Natural killer cell (primary cell): ENCODE data around the gene TBC1D9B. TPM values are rescaled to one million over a fixed set of nuclear protein-coding genes. Genes with fewer than 3 reads are reported as not detected.
A peak's percentile ranks its signal among the peaks of the same experiment; 100 is the strongest.

Source experiments
- ATAC-seq, 3 donors: fragments of 150-1000 bp in 2 of 3; fragments of 200-7000 bp in 1 of 3; cut with Tn5 transposase; 1 replicate in 1 of 3; 2 replicates in 2 of 3; pipeline ENCODE4 v1.10.0; 2021; ENCODE audit warnings: mild to moderate bottlenecking in 2 of 3, moderate library complexity in 2 of 3
- DNase-seq, 2 donors: peaks; one replicate each; pipeline versions ENCODE4 v3.0.0 to v3.0.0-alpha.2; 2013 to 2021; ENCODE audit warnings: mixed read lengths in 1 of 2
- H3K27ac ChIP-seq: one replicate; pipeline ENCODE4 v1.5.1; 2013; ENCODE audit warnings: mild to moderate bottlenecking, low read length
- H3K27me3 ChIP-seq: one replicate; pipeline ENCODE4 v1.6.1; 2013; ENCODE audit warnings: low read length; ENCODE audit not compliant: control insufficient read depth, insufficient read depth
- H3K36me3 ChIP-seq: one replicate; pipeline ENCODE4 v1.6.1; 2013; ENCODE audit warnings: low read length; ENCODE audit not compliant: control insufficient read depth, insufficient read depth
- H3K4me1 ChIP-seq: one replicate; pipeline ENCODE4 v1.6.1; 2013; ENCODE audit warnings: low read length; ENCODE audit not compliant: control insufficient read depth, insufficient read depth
- H3K4me3 ChIP-seq: one replicate; pipeline ENCODE4 v1.5.1; 2013; ENCODE audit warnings: low read length
- H3K9me3 ChIP-seq: one replicate; pipeline ENCODE4 v1.6.1; 2013; ENCODE audit warnings: low read length; ENCODE audit not compliant: control insufficient read depth, insufficient read depth
- H3K27ac Mint-ChIP-seq, 2 donors: one replicate each; pipeline ENCODE4 v1.8.0; 2022; ENCODE audit warnings: mild to moderate bottlenecking in 2 of 2, mixed read lengths in 2 of 2, moderate library complexity in 1 of 2
- H3K27me3 Mint-ChIP-seq, 2 donors: one replicate each; pipeline ENCODE4 v1.8.0; 2022; ENCODE audit warnings: low read depth in 2 of 2, mixed read lengths in 2 of 2
- H3K36me3 Mint-ChIP-seq: one replicate; pipeline ENCODE4 v1.8.0; 2022; ENCODE audit warnings: mixed read lengths
- H3K4me1 Mint-ChIP-seq, 2 donors: one replicate each; pipeline ENCODE4 v1.8.0; 2022; ENCODE audit warnings: mixed read lengths in 2 of 2
- H3K4me3 Mint-ChIP-seq: one replicate; pipeline ENCODE4 v1.8.0; 2022; ENCODE audit warnings: mild to moderate bottlenecking, moderate library complexity, mixed read lengths
- H3K9me3 Mint-ChIP-seq, 2 donors: one replicate each; pipeline ENCODE4 v1.8.0; 2022; ENCODE audit warnings: mixed read lengths in 2 of 2
- WGBS: methylation state at CpG from one replicate; pipeline ENCODE4 v1.1.7; 2013; ENCODE audit warnings: missing lambda C conversion rate; ENCODE audit not compliant: insufficient coverage; 5-methylcytosine and 5-hydroxymethylcytosine counted together
- intact Hi-C: fragments of 100-400 bp; cut with micrococcal nuclease; formaldehyde crosslinking; loops from one replicate; pipeline ENCODE4 v1.14.2; 2022
- total RNA-seq, 4 donors: library from RNA; stranded (reverse); fragments of 120-200 nt in 1 of 4; gene quantifications; one replicate each; pipeline versions ENCODE4 v1.2.3 to v1.2.4, GENCODE V29; 2013 to 2022
- TF ChIP-seq, protein P1 (sequence below): fragments of 200-600 bp; IDR thresholded peaks from one replicate; pipeline ENCODE4 v1.8.0; 2022; ENCODE audit warnings: antibody characterized with exemption

Gene TBC1D9B
- total RNA-seq, 3 donors from 2014 or later (not counting 1 experiment from before 2014, with no cell fraction given): 102 to 115 (median 113) TPM

- Mint-ChIP-seq H3K9me3 (no peaks in the 10 kb centered on the region), H3K27me3 (peaks cover 0 to 4% of the 10 kb centered on the region in 2 donors), H3K4me1 (peaks cover 0 to 18% of the 10 kb centered on the region in 2 donors), H3K4me3 (no peak overlapping the region), H3K27ac (no peak overlapping the region), H3K36me3 (no peaks in the 10 kb centered on the region)
- DNase-seq (no peak), ATAC-seq (no peak)
- Histone ChIP-seq H3K27me3 (no peaks in the 10 kb centered on the region), H3K27ac (peak overlapping the region; percentile 19), H3K9me3 (no peaks in the 10 kb centered on the region), H3K4me3 (no peak overlapping the region), H3K4me1 (peaks cover 27% of the 10 kb centered on the region), H3K36me3 (no peaks in the 10 kb centered on the region)
- intact Hi-C loops: no loop called here
- TF ChIP-seq, protein P1, sequence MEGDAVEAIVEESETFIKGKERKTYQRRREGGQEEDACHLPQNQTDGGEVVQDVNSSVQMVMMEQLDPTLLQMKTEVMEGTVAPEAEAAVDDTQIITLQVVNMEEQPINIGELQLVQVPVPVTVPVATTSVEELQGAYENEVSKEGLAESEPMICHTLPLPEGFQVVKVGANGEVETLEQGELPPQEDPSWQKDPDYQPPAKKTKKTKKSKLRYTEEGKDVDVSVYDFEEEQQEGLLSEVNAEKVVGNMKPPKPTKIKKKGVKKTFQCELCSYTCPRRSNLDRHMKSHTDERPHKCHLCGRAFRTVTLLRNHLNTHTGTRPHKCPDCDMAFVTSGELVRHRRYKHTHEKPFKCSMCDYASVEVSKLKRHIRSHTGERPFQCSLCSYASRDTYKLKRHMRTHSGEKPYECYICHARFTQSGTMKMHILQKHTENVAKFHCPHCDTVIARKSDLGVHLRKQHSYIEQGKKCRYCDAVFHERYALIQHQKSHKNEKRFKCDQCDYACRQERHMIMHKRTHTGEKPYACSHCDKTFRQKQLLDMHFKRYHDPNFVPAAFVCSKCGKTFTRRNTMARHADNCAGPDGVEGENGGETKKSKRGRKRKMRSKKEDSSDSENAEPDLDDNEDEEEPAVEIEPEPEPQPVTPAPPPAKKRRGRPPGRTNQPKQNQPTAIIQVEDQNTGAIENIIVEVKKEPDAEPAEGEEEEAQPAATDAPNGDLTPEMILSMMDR: no peak
- 90% methylated on average over 9 of the region's 9 CpGs for WGBS
Measured at GRCh38 chr5:179913461-179913860, 5.8 kb upstream of the TBC1D9B start.

DNA sequence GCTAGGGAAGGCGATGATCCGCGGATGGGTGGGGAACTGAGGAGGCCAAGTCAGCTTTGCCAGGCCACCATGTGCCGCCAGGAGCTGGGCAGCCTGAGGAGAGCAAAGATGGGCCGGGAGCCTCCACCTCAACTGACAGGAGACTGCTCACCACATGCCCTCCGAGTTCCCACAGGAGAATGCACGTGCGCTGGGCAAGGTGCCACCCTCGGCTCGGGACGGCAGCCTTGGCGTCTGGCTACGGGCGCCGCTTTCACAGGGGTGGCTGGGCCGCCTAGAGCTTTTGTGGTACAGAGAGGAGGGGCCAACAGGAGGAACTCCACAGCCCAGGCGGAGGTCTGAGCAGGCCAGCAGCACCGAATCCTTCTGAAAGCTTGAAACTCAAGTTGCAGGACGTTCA, 5.3 kb upstream of the TBC1D9B start:
- intact Hi-C loops: no loop called here
- 81% methylated on average over 17 of the region's 19 CpGs for WGBS
- Histone ChIP-seq H3K27ac (no peak overlapping the region), H3K4me1 (peaks cover 32% of the 10 kb centered on the region), H3K36me3 (no peaks in the 10 kb centered on the region), H3K9me3 (no peaks in the 10 kb centered on the region), H3K27me3 (no peaks in the 10 kb centered on the region), H3K4me3 (no peak overlapping the region)
- Mint-ChIP-seq H3K4me1 (peaks cover 0 to 18% of the 10 kb centered on the region in 2 donors), H3K36me3 (no peaks in the 10 kb centered on the region), H3K27ac (no peak overlapping the region), H3K27me3 (no peaks in the 10 kb centered on the region), H3K9me3 (no peaks in the 10 kb centered on the region), H3K4me3 (no peak overlapping the region)
- TF ChIP-seq, protein P1: no peak
- DNase-seq (no peak), ATAC-seq (no peak)

DNA sequence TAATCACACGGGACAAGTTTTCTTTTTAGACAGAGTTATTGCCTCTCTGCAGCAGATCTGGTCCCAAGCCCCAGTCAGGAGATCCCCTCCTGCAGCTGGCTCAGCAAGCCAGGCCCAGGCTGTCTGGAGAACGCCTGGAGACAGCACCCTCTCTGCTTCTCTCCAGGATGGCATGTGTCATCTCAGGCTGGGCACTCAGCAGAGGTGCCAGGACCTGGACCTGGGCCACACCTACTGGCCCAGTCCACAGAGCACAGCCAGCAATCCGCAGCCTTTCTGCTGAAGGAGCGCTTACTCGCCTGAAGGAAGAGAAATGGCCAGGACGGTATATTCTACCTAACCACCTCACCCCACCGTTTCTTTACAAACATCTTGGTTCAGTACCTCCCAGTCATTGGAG, 4.7 kb upstream of the TBC1D9B start:
- intact Hi-C loops: no loop called here
- no peaks in the 10 kb centered on the region for H3K9me3 Mint-ChIP-seq
- DNase-seq (no peak), ATAC-seq (no peak)
- H3K9me3 ChIP-seq: no peaks in the 10 kb centered on the region
- no peak overlapping the region for H3K4me3 ChIP-seq
- TF ChIP-seq, protein P1: no peak
- H3K27me3 Mint-ChIP-seq: no peaks in the 10 kb centered on the region
- H3K4me3 Mint-ChIP-seq: no peak overlapping the region
- no peaks in the 10 kb centered on the region for H3K36me3 Mint-ChIP-seq
- no peaks in the 10 kb centered on the region for H3K36me3 ChIP-seq
- H3K27me3 ChIP-seq: no peaks in the 10 kb centered on the region
- whole genome bisulfite sequencing: 82% methylated on average over 6 of the region's 7 CpGs
- H3K27ac Mint-ChIP-seq: no peak overlapping the region
- no peak overlapping the region for H3K27ac ChIP-seq
- H3K4me1 ChIP-seq: peaks cover 28% of the 10 kb centered on the region
- peaks cover 0 to 17% of the 10 kb centered on the region in 2 donors for H3K4me1 Mint-ChIP-seq

- Histone ChIP-seq H3K4me1 (peaks cover 34% of the 10 kb centered on the region), H3K27ac (no peak overlapping the region), H3K4me3 (no peak overlapping the region), H3K27me3 (no peaks in the 10 kb centered on the region), H3K36me3 (no peaks in the 10 kb centered on the region), H3K9me3 (no peaks in the 10 kb centered on the region)
- Mint-ChIP-seq H3K9me3 (no peaks in the 10 kb centered on the region), H3K27me3 (no peaks in the 10 kb centered on the region), H3K4me1 (peaks cover 10 to 32% of the 10 kb centered on the region in 2 donors), H3K4me3 (peak overlapping the region; percentile 74), H3K27ac (peak overlapping the region in 1 of 2 donors; percentile 46), H3K36me3 (no peaks in the 10 kb centered on the region)
- DNase-seq: no peak
- ATAC-seq: no peak
- intact Hi-C loops: loop anchor here (2.0 kb wide), 1 partner anchor 146 kb away; no protein-coding TSS in a partner anchor
- TF ChIP-seq, protein P1: no peak
- WGBS: 99% methylated on average over 6 of the region's 6 CpGs
Measured at GRCh38 chr5:179909224-179909623, 1.5 kb upstream of the TBC1D9B start.
